WI38 (cell line): ENCODE data around the gene PCED1B.

Experiments used
- H3K4me3 ChIP-seq: 2 replicates; pipeline ENCODE4 v1.5.1; 2011; ENCODE audit warnings: low read depth, mild to moderate bottlenecking, control low read depth, low read length
- CTCF ChIP-seq: IDR thresholded peaks from 2 replicates; pipeline ENCODE4 v1.5.1; 2012; ENCODE audit warnings: low read depth, mild to moderate bottlenecking, control low read depth, low read length

PCED1B gene

GRCh38 chr12:47238669-47239114, 159.3 kb downstream of the PCED1B start:
- TF ChIP-seq CTCF, result no peak
- no peak overlapping the region for H3K4me3 ChIP-seq

- no peak overlapping the region for H3K4me3 ChIP-seq
- TF ChIP-seq CTCF, result no peak
Observed at GRCh38 chr12:47242426-47242825, 163.0 kb downstream of the PCED1B start.

GRCh38 chr12:47244835-47245234, 165.4 kb downstream of the PCED1B start:
- no peak overlapping the region for H3K4me3 ChIP-seq
- TF ChIP-seq CTCF, result no peak

GRCh38 chr12:47245623-47246022, 166.2 kb downstream of the PCED1B start:
- H3K4me3 ChIP-seq, result no peak overlapping the region

GRCh38 chr12:47247418-47247817, 168.0 kb downstream of the PCED1B start:
- no peak overlapping the region for H3K4me3 ChIP-seq
- TF ChIP-seq CTCF, result no peak

More at GRCh38 chr12:47245623-47246022, 166.2 kb downstream of the PCED1B start:
- no peak for TF ChIP-seq CTCF

- H3K4me3 ChIP-seq, result no peak overlapping the region
- no peak for TF ChIP-seq CTCF
Observed at GRCh38 chr12:47249082-47249481, 169.7 kb downstream of the PCED1B start.

- H3K4me3 ChIP-seq, result no peak overlapping the region
- TF ChIP-seq CTCF, result no peak
Observed at GRCh38 chr12:47249719-47250357, 170.4 kb downstream of the PCED1B start.
